Caco-2 (cell line): ENCODE results near the gene LRRC19. TPM values are rescaled to one million over a fixed set of nuclear protein-coding genes. Genes with fewer than 3 reads are reported as not detected.

Experiments used
- BruUV-seq: library from RNA; stranded (reverse); fragments of 400-500 nt; replicated peaks from 2 replicates; lab custom pipeline; 2021; lab: Mats Ljungman, UMichigan
- CTCF ChIA-PET: fragments of 300-600 bp; sonication (Branson Sonifier 250); formaldehyde crosslinking; loops from one replicate; lab custom pipeline; 2022; ENCODE audit warnings: antibody characterized with exemption; lab: Charles Lee
- POLR2A ChIA-PET: fragments of 300-600 bp; sonication (Branson Sonifier 250); formaldehyde crosslinking; loops from one replicate; lab custom pipeline; 2022; ENCODE audit warnings: antibody characterized with exemption; lab: Charles Lee
- DNase-seq, 2 experiments: peaks; one replicate each; pipeline versions ENCODE4 v3.0.0 to v3.0.0-alpha.2; 2020 to 2022
- H3K27me3 ChIP-seq: replicated peaks from 2 replicates; pipeline ENCODE4 v1.6.0; 2011; ENCODE audit warnings: low read length; ENCODE audit not compliant: control insufficient read depth, insufficient read depth
- H3K36me3 ChIP-seq: 2 replicates; pipeline ENCODE4 v1.5.1; 2011; ENCODE audit warnings: low read length; ENCODE audit not compliant: control insufficient read depth, insufficient read depth
- H3K4me1 ChIP-seq: fragments of 250-450 bp; sonication (Bioruptor Pico); 2 replicates; pipeline ENCODE4 v1.5.1; 2020; ENCODE audit warnings: mild to moderate bottlenecking
- H3K4me3 ChIP-seq: 2 replicates; pipeline ENCODE4 v1.5.1; 2011; ENCODE audit warnings: low read depth, mild to moderate bottlenecking, control low read depth, low read length
- H3K9me3 ChIP-seq: fragments of 250-450 bp; sonication (Bioruptor Pico); 2 replicates; pipeline ENCODE4 v1.5.1; 2020; ENCODE audit warnings: mild to moderate bottlenecking, moderate library complexity
- H3K27ac Mint-ChIP-seq: one replicate; pipeline ENCODE4 v1.8.0; 2022; ENCODE audit warnings: mixed read lengths; ENCODE audit not compliant: unreplicated experiment
- H3K27me3 Mint-ChIP-seq: one replicate; pipeline ENCODE4 v1.8.0; 2022; ENCODE audit warnings: mixed read lengths; ENCODE audit not compliant: insufficient read depth, unreplicated experiment
- H3K36me3 Mint-ChIP-seq: one replicate; pipeline ENCODE4 v1.8.0; 2022; ENCODE audit warnings: mild to moderate bottlenecking, mixed read lengths; ENCODE audit not compliant: insufficient read depth, unreplicated experiment
- H3K4me1 Mint-ChIP-seq: one replicate; pipeline ENCODE4 v1.8.0; 2022; ENCODE audit warnings: low read depth, mixed read lengths; ENCODE audit not compliant: unreplicated experiment
- H3K4me3 Mint-ChIP-seq: one replicate; pipeline ENCODE4 v1.8.0; 2022; ENCODE audit warnings: mild to moderate bottlenecking, moderate library complexity, mixed read lengths; ENCODE audit not compliant: unreplicated experiment
- H3K9me3 Mint-ChIP-seq: one replicate; pipeline ENCODE4 v1.8.0; 2022; ENCODE audit warnings: mixed read lengths; ENCODE audit not compliant: unreplicated experiment
- intact Hi-C: fragments of 100-400 bp; cut with micrococcal nuclease; formaldehyde crosslinking; loops from one replicate; pipeline ENCODE4 v1.10.0; 2022; ENCODE audit not compliant: unreplicated experiment
- total RNA-seq: library from RNA; stranded (reverse); gene quantifications from 2 replicates; pipeline ENCODE4 v1.2.3, GENCODE V29; 2022
- TF ChIP-seq, protein P1 (sequence below), 2 experiments: fragments of 200-600 bp in 1 of 2; IDR thresholded peaks; 1 replicate in 1 of 2; 2 replicates in 1 of 2; pipeline versions ENCODE4 v1.5.1 to v1.8.0; 2011 to 2022; ENCODE audit warnings: antibody characterized with exemption in 1 of 2, control low read depth in 1 of 2, inconsistent platforms in 1 of 2, low read depth in 1 of 2, low read length in 1 of 2, mild to moderate bottlenecking in 1 of 2, moderate library complexity in 1 of 2; ENCODE audit not compliant: insufficient read depth in 1 of 2, severe bottlenecking in 1 of 2, unreplicated experiment in 1 of 2

The LRRC19 gene
- total RNA-seq, 1 experiment from 2014 or later = not detected

DNA sequence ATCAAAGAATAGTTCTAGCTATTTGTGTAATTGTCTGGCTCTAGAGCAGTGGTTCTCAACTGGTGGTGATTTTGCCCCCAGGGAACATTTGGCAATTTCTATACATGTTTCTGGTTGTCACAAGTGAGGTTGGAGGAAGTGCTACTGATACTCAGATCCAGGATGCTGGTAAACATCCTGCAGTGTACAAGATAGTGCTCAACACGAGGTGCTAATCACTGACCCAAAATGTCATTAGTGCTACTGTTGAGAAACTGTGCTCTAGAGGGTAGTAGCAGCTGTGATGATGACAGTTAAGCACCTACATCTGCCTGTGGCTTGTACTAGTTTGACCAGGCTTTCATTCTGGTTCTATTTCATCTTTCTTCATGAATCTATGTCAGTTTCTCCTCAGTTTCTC, 22.1 kb downstream of the LRRC19 start:
- Mint-ChIP-seq H3K4me3 (no peak overlapping the region), H3K27me3 (no peaks in the 10 kb centered on the region), H3K4me1 (no peaks in the 10 kb centered on the region), H3K27ac (no peak overlapping the region), H3K36me3 (no peaks in the 10 kb centered on the region), H3K9me3 (no peaks in the 10 kb centered on the region)
- TF ChIP-seq, protein P1, sequence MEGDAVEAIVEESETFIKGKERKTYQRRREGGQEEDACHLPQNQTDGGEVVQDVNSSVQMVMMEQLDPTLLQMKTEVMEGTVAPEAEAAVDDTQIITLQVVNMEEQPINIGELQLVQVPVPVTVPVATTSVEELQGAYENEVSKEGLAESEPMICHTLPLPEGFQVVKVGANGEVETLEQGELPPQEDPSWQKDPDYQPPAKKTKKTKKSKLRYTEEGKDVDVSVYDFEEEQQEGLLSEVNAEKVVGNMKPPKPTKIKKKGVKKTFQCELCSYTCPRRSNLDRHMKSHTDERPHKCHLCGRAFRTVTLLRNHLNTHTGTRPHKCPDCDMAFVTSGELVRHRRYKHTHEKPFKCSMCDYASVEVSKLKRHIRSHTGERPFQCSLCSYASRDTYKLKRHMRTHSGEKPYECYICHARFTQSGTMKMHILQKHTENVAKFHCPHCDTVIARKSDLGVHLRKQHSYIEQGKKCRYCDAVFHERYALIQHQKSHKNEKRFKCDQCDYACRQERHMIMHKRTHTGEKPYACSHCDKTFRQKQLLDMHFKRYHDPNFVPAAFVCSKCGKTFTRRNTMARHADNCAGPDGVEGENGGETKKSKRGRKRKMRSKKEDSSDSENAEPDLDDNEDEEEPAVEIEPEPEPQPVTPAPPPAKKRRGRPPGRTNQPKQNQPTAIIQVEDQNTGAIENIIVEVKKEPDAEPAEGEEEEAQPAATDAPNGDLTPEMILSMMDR (IDR thresholded peaks at IDR 0.05; ENCODE audit: insufficient read depth in 1 of 2, low read depth in 1 of 2, low read length in 1 of 2, severe bottlenecking in 1 of 2, unreplicated experiment in 1 of 2) = no peak
- Histone ChIP-seq H3K27me3 (no peaks in the 10 kb centered on the region), H3K9me3 (no peaks in the 10 kb centered on the region), H3K4me3 (no peak overlapping the region), H3K36me3 (no peaks in the 10 kb centered on the region), H3K4me1 (no peaks in the 10 kb centered on the region)
- ChIA-PET CTCF (no interaction called here), POLR2A (no interaction called here)
- DNase-seq = no peak
- no TSS peak for BruUV-seq
- intact Hi-C loops = no loop called here

DNA sequence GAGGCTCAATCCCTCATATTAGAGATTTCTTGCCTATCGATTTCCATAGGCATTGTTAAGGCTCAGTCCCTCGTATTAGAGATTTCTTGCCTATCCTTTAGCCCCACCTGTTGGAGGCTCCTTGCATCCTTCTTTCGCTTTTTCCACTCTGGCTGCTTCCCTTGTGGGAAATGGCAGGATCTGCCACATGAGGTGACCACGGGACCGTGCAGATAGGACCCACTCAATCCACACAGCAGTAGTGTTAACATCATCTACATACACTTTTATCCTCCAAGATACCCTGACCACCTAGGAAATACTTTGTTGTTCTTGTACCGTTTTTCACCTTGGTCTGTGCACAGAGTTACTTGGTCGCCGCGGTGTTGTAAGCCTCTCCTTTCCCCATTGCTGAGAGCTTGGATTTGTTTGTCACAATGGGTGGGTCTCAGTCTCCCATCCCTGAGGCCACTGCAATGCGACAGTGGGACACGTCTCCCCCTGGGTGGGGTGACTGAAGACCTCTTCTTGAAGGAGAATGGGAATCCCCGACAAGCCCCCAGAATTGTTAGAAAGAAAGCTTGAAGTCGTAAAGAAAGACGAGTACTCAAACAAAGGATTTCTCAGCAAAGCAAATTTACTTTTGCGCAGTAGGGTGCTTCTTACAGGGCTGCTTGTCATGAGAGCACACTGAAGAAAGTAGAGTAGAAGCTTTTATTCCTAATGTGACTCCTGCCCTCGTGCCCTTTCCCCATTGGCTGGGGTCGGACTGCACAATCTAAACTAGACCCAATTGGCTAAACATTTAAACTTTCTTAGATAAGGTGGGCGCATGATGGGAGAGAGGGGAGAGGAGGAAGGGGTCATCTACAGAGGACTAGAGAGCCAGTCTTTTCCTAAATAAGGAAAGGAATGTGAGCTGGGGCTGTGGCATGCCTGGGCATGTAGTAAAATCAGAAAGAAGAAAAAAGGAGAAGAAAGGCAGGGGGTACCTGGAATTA, 29.5 kb downstream of the LRRC19 start:
- Mint-ChIP-seq H3K27me3 (no peaks in the 10 kb centered on the region), H3K27ac (peak overlapping the region; percentile 85), H3K4me1 (no peaks in the 10 kb centered on the region), H3K4me3 (peak overlapping the region; percentile 62), H3K36me3 (no peaks in the 10 kb centered on the region), H3K9me3 (no peaks in the 10 kb centered on the region)
- TSS peak; percentile 94 for BruUV-seq
- H3K9me3 ChIP-seq = no peaks in the 10 kb centered on the region
- CTCF ChIA-PET = interaction anchor here (0.7 kb wide), 1 partner anchor 52 kb away, joined by 3 read pairs; no protein-coding TSS in a partner anchor
- POLR2A ChIA-PET = interaction anchor here (0.7 kb wide), 1 partner anchor 21 kb away, joined by 3 read pairs; no protein-coding TSS in a partner anchor
- TF ChIP-seq, protein P1 (IDR thresholded peaks at IDR 0.05; ENCODE audit: insufficient read depth in 1 of 2, low read depth in 1 of 2, low read length in 1 of 2, severe bottlenecking in 1 of 2, unreplicated experiment in 1 of 2) = peak in 1 of 2 experiments; percentile 39
- H3K36me3 ChIP-seq = no peaks in the 10 kb centered on the region
- no peaks in the 10 kb centered on the region for H3K27me3 ChIP-seq
- H3K4me3 ChIP-seq = peak overlapping the region; percentile 24
- H3K4me1 ChIP-seq = no peaks in the 10 kb centered on the region
- intact Hi-C loops = loop anchor here (1.0 to 10.0 kb wide), 2 partner anchors 111 to 232 kb away; no protein-coding TSS in a partner anchor
- DNase-seq = peak; percentile 31 to 47

DNA sequence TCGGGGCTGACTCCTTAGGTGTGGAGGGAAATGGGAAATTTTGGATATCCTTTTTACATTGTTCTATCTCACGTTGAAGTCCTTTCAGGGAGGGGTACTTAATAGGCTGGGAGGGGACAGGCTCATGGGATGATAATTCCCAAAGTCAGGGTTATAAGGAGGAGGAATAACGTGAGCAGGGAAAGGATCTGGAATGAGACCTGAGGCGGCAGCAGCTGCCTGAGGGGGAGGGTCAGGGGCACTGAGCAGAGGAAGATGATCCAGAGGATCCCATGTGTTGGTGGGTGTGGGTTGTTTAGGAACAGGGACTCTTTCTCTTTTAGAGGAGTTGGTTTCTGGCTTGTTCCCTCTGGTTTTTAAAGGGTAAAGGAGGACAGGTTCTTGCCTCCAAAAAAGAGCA, 30.5 kb downstream of the LRRC19 start:
- Mint-ChIP-seq H3K4me3 (no peak overlapping the region), H3K9me3 (no peaks in the 10 kb centered on the region), H3K27me3 (no peaks in the 10 kb centered on the region), H3K36me3 (no peaks in the 10 kb centered on the region), H3K4me1 (no peaks in the 10 kb centered on the region), H3K27ac (no peak overlapping the region)
- BruUV-seq = no TSS peak
- ChIA-PET POLR2A (no interaction called here), CTCF (no interaction called here)
- no peaks in the 10 kb centered on the region for H3K36me3 ChIP-seq
- TF ChIP-seq, protein P1 (IDR thresholded peaks at IDR 0.05; ENCODE audit: insufficient read depth in 1 of 2, low read depth in 1 of 2, low read length in 1 of 2, severe bottlenecking in 1 of 2, unreplicated experiment in 1 of 2) = no peak
- no peaks in the 10 kb centered on the region for H3K27me3 ChIP-seq
- intact Hi-C loops = loop anchor here (1.0 to 10.0 kb wide), 2 partner anchors 110 to 231 kb away; no protein-coding TSS in a partner anchor
- H3K4me1 ChIP-seq = no peaks in the 10 kb centered on the region
- DNase-seq = no peak
- no peaks in the 10 kb centered on the region for H3K9me3 ChIP-seq
- no peak overlapping the region for H3K4me3 ChIP-seq
